GM21526 (cell line): Measurements from ENCODE around the gene TAS1R2.
"Not testable (repeated sequence)": the region's sequence is repeated elsewhere in the genome, so short reads cannot be mapped to it uniquely, and the experiment has no call there.

Source experiments
- ATAC-seq: cut with Tn5 transposase; IDR thresholded peaks from one replicate; pipeline ENCODE4 v1.9.1; 2021; ENCODE audit warnings: moderate library complexity; ENCODE audit not compliant: unreplicated experiment, low FRiP score

Gene TAS1R2

GRCh38 chr1:18870595-18870865, 11.1 kb upstream of the TAS1R2 start:
- not testable (repeated sequence) for ATAC-seq

- no peak for ATAC-seq
These were observed 10.6 kb upstream of the TAS1R2 start for GRCh38 chr1:18869847-18870594.

GRCh38 chr1:18868801-18869424, 9.5 kb upstream of the TAS1R2 start:
- ATAC-seq: no peak

GRCh38 chr1:18868354-18868753, 8.9 kb upstream of the TAS1R2 start:
- no peak for ATAC-seq

- no peak for ATAC-seq
These were observed 7.4 kb upstream of the TAS1R2 start for GRCh38 chr1:18866846-18867245.

GRCh38 chr1:18866314-18866713, 6.9 kb upstream of the TAS1R2 start:
- ATAC-seq: no peak

- no peak for ATAC-seq
These were observed 5.7 kb upstream of the TAS1R2 start for GRCh38 chr1:18865176-18865575.

GRCh38 chr1:18861590-18861989, 2.1 kb upstream of the TAS1R2 start:
- ATAC-seq: no peak

GRCh38 chr1:18861082-18861481, 1.6 kb upstream of the TAS1R2 start:
- no peak for ATAC-seq

GRCh38 chr1:18858070-18858688, 1.3 kb downstream of the TAS1R2 start:
- no peak for ATAC-seq

GRCh38 chr1:18856435-18856834, 3.0 kb downstream of the TAS1R2 start:
- no peak for ATAC-seq

- ATAC-seq: no peak
These were observed 3.9 kb downstream of the TAS1R2 start for GRCh38 chr1:18855573-18855972.

GRCh38 chr1:18854331-18855025, 5.0 kb downstream of the TAS1R2 start:
- no peak for ATAC-seq

- no peak for ATAC-seq
These were observed 7.0 kb downstream of the TAS1R2 start for GRCh38 chr1:18852501-18852900.

- no peak for ATAC-seq
These were observed 10.2 kb downstream of the TAS1R2 start for GRCh38 chr1:18849261-18849711.

GRCh38 chr1:18847723-18848122, 11.7 kb downstream of the TAS1R2 start:
- ATAC-seq: not testable (repeated sequence)

- no peak for ATAC-seq
These were observed 19.3 kb downstream of the TAS1R2 start for GRCh38 chr1:18840145-18840544.

- no peak for ATAC-seq
These were observed 22.8 kb downstream of the TAS1R2 start for GRCh38 chr1:18836654-18837053.

- not testable (repeated sequence) for ATAC-seq
These were observed 27.1 kb downstream of the TAS1R2 start for GRCh38 chr1:18832319-18832718.

- no peak for ATAC-seq
These were observed 27.8 kb downstream of the TAS1R2 start for GRCh38 chr1:18831656-18832055.

GRCh38 chr1:18830596-18830995, 28.9 kb downstream of the TAS1R2 start:
- ATAC-seq: no peak
